Iris pigment epithelial cell (primary cell): ENCODE data around the gene COX20.

Experiments
- DNase-seq: peaks from one replicate; pipeline ENCODE4 v3.0.0-alpha.2; 2011; ENCODE audit warnings: low read depth

COX20 gene

DNA sequence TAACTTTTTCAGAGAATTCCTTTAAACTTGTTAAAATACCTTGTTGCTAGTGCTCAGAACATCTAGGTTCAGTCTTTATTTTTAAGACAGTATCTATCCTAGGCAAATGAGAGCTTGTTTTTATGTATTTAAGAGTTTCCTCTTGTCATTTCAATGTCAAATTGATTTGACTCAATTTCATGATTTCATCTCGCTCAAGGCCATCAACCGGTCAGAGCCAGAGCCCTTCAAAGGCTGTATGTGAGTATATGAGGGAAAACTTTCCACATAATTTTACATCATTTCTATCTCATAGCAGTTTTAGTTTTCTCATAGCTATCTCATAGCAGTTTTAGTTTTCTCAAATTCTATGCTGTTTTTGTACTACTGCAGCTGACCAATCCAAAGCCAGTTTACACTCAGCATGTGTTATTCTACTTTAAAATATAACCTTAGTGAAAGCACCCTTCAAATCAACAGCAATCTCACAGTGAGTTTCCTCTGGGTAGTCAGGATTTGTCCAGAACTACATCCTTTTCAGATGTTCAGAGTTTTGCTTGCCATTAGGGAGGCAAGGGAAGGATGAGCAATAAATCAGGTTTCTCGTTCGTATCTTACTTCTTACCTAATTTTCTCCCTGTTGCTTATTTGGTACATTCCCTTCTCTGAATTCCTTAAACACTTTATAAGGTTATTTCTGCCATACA, 16.2 kb downstream of the COX20 start:
- DNase-seq = no peak

DNA sequence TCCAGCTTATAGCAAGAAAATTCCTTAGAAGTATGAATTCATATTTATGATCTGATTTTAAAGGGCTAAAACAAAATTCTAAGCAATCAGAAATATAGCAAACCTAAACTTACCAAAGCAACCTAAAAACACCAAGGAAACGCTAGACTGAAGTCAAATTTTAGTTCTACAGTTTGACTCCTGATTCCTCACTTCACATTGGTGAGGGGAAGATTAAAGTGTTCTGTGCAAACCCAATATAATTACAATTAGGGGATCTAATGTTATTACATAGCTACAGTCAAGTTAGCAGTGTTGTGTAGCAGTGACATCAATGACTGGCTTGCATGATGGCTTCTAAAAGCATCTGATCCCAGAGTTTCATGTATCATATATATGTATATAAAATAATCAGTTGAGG, 17.2 kb downstream of the COX20 start:
- no peak for DNase-seq

DNA sequence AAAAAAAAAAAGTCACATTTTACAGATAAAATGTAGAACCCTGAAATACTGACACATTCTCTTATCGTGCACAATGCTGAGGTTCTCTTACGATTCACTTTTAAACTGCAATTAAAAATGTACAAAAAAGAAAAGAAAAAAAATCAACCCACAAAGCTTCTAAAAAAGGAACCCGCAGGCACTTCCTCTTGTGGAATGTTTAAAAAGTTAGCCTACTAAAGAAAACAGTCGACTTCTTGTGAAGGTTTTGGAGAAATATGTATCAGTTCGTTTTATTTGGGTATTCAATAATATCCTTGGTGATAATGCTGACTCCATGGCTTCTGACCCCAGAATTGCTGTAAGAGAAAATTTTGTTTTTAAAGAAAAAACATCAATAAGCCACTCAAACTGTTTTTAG, 18.7 kb downstream of the COX20 start:
- no peak for DNase-seq

DNA sequence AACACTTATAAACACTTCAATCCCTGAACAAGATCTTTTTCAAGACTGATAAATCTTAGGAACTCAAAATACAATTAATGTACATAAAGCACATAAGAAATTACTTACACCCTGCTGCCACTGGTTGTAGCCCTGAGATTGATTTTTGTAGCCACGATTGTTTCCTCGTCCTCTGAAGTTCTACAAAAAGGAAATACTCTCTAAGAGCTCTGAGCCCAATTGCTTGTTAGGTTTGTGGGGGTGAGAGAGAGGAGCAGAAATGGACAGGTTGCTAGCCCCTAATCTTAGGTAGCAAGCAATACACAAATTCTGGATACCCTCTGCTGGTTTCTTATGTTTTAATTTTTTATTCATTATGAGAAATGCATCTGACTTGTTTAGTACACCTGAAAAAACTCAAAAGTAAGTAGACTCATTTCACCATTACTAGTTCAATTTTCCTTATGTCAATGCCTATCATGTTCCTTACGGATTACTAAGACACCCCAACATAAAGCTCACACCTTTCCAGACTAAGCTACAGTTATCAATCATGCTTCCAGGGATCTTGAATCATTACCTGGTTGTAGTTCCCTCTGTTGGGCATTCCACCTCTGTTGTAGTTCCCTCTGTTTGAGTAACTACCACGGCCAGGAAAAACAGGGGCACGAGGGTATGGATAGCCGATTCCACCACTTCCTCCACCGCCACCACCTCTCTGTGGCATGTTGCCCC, 19.6 kb downstream of the COX20 start:
- DNase-seq = no peak

DNA sequence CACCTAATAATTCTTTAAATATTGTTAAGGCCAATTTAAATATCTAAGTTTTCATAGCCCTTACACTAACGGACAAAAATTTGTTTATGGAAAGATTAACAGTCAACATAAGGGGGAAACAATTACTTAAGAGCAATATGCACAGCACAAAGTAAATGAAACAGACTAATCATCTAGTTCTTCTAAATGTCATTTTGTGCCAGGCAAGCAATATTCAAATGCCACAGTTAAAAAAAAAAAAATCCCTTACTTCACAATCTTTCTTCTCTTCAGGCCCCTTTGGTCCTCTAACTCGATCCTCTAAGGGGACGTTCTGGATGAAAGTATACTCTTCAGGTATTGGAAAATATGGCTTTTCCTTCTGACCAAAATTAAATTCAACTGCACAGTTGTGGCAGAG, 22.3 kb downstream of the COX20 start:
- DNase-seq = no peak

DNA sequence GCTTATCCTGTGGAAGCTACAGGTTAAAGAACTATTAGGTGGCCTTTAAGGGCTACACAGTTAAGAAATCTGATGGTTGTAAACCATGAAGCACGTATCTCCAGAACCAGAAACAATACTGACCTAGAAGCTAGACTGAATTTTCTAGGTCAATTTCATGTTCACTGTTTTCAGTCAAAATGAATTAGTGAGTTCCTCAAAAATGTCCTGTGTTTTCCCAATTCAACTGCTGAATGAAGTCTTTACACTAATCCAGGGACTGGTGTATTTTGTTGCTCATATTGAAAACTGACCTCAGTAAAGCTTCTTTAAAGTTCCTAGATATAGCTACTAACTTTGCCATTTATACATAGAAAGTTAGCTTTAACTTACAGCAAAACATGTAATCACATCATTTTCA, 22.9 kb downstream of the COX20 start:
- DNase-seq = no peak

DNA sequence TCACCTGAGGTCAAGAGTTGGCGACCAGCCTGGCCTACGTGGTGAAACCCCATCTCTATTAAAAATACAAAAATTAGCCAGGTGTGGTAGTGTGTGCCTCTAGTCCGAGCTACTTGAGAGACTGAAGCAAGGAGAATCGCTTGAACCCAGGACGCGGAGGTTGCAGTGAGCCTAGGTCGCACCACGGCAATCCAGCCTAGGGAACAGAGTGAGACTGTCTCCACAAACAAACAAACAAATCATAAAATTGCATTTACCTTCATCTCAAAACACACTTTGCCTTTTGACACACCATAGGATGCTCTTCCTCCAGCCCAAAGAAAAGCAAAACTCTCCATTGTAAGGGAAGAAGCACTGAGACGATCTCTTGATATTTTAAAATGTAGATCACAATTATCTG, 24.6 kb downstream of the COX20 start:
- DNase-seq = no peak

DNA sequence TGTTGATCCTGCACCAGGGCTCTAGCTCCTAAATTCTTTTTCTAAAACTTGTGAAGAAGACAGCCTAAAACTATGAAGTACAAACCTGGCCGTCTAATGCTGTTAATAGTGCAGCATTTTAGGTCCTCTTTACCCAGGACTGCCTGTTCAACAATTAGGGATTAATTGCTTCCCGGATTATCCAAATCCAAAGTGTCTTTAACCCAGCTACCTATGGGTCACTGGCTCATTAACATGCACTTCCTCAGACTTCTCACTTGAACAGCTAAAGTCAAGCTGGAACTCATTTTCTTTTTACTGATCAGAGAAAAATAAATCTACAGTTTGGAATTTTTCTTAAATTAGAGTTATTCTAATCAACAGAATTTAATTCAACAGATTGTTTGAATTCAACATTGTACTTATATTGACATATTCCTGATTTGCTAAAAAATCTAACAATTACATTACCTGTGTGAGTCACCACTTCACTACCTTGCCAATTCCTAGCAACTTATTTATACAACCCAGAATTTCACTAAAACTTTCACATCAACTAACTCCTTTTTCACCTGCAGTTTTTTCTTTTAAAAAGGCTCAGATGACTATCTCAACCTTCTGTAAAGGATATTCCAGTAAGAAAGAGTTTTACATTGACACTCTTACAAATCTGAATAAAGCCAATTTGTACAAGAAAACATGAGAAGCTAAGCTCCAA, 25.6 kb downstream of the COX20 start:
- no peak for DNase-seq

DNA sequence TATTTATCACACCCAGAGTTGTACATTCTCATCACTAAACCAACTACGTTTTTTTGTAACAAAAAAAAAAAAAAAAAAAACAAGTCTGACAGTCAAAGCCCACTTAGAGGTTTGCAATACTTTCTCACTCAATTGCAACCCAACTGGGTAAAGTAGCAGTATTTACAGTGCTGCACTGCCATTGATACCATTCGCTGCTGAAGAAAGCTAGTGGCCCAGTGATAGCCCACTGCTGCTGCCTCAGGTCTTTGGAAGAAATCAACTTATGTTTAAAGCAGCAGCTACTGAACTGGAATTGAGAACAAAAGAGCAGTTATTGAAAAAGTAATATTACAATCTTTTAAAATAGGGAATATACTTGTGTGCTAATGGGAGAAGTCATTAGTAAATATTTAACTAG, 26.2 kb downstream of the COX20 start:
- peak; percentile 17 for DNase-seq

DNA sequence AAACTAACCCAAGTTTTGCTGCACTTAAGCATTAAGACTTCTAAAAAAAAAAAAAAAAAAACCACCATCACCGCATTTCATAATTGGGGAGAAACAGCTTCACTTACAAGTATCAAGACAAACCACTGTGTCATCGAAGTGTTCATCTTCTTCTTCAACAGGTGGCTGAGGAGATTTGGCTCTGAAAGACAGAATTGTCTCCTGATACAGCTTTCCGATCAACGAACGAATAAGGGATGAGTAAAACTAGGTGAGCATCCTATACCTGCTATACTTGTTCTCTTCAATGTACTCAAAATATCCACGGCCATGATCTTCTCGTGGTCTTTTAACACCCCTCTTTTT, 26.9 kb downstream of the COX20 start:
- DNase-seq = peak; percentile 11

DNA sequence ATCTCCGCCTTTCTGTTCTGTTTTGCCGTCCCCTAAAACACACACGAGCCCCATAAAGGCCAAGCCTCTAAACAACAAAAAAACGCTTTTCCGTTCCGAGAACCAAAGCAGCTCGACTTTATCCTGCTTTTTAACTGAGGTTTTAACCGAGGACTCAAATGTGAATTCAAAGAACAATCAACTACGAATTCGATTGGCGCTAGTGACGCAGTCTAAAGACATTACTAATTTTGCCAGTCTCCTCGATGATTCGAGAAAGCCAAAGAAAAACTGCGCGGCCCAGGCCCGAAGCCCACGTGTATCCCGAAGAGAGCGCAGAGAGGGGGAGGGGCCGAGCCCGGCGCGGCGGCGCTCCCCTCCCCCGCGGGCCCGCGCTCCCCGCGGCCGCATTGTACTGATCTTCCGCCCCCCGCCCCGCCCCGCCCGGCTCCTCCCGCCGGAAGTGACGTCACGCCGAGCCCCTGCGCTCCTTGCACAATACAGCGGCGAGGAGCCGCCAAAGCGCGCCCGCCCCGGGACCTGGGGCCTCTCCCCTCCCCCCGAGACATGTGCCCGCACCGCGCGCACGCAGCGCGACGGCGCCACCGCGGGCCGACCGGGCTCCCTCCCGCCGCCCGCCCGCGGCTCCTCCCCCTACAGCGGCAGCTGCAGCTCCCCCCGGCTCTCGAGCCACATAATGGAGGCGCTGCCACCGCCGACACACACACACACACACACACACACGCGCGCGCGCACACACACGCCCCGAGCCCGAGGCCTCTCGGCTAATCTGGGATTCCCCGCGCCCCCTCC, 27.4 kb downstream of the COX20 start:
- peak; percentile 91 for DNase-seq

DNA sequence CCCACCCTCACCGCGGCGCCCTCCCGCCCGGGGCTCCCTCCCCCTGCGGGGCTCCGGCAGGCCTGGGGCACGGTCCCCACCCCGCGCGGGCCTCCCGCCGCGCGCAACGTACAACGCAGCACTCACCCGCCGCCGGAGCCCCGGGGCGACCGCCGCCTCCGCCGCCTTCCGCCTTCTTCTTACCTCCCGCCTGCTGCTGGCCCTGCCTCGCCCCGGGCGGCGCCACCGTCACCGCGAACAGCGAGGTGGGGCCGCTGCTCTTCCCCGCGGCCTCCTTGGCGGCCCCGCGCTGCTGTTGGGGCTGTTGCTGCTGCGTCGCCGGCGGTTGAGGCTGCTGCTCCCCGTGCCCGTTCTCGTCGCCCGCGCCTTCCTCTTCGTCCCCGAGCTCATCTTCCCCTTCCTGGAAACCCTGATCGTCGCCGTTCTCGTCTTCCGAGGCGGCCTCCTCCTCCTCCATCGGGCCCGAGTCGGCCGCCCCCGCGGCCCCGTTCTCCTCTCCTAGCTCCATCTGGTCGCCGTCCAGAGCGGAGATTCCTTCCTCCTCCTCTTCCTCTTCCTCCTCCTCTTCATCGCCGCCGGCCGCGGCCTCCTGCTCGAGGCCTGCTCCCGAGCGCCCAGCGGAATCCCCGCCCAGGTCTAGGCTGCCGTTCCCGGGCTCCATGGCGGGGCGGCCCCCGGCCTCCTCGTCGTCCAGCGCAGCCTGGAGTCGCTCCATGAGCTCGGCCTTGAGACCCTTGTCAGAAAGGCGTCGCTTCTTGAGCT, 28.2 kb downstream of the COX20 start:
- DNase-seq = no peak

DNA sequence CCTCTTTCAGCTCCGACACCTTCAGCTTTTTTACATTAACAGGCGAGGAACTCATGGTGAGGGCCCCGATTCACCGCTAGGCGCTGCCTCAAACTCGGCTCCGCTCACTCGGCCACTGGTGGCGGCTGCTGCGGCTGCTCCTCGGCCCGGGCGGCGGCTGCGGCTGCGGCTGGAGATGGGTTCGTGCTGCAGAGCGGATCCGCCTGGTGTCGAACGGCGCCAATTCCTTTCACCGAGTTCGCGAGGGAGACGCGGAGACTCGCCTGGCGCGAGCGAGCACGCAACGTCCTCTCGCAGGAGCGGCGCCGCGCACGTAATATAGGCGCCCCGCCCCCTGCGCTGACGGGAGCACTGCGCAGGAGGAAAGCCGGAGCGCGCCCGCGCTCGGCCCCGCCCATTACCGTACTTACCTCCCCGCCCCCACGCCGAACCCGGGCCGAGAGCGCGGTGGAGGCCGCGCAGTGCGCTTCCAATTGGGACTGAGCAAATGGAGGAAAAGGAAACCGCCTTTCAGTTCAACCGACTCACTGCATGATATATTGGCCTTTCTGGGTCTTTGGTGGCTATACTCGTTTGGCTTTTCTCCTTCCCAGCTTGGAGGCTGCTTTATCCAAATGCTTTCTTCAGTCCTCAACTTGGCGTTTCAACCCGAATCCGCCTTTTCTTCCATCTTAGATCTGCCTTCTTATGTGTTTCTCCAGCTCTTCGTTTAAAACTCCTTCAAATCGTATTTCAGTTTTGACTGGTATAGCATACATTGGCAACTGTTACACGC, 29.0 kb downstream of the COX20 start, which contains the start of gene HNRNPU:
TSS of gene HNRNPU (minus strand) at position 291 of the 775 bp plus-strand sequence. CDS start at position 55, 236 bp downstream.
- DNase-seq = peak; percentile 97

DNA sequence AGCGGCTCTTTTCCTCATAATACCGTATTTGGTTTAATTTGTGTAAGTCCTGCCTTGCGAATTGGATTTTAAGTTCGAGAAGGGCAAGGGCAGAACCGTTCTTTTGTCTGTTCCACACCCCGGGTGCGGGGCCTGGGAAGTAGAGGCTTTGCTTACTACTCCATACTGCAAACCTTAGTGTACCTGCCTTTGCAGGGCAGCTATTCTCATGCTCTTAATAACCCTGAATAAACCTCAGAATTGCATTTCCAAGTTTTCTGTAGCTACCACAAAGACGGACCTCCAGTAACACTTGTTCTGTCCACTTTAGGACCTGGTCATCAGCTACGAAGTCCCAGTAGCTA, 29.5 kb downstream of the COX20 start:
- DNase-seq = no peak

DNA sequence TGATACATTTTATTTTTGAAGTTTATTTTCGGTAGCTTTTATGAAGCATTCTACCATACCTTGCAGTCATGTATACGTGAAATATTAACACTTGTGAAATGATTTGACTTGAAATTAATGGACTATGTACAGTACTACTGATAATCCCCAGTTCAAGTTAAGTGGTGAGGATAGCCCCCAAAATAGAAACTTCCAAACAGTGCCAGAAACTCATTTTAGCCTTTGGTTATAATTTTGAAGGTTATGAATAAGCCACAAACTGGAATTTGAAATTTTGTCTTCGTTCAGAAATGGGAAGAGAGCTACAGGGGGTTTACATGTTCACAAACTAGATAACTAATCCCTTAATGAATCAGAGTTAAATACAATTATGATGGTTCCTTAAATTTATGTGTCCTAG, 30.4 kb downstream of the COX20 start:
- no peak for DNase-seq

DNA sequence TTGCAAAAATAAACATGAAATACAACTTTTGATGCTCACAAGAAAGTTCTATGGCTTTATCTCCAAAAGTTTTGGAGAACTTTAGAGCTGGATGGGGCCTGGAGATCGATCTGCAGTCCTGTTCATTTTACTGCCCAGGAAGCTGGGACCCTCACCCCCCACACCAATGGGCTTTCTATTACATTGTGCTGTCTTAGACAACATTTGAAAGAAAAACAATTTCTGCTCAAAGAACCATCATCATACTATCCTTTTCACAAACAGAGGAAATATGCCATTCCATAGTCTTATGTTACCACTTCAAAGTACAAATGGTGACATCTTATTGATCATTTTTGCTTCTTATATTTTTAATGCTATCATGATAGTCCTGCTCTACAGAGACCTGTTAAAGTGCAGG, 30.9 kb downstream of the COX20 start:
- DNase-seq = no peak

DNA sequence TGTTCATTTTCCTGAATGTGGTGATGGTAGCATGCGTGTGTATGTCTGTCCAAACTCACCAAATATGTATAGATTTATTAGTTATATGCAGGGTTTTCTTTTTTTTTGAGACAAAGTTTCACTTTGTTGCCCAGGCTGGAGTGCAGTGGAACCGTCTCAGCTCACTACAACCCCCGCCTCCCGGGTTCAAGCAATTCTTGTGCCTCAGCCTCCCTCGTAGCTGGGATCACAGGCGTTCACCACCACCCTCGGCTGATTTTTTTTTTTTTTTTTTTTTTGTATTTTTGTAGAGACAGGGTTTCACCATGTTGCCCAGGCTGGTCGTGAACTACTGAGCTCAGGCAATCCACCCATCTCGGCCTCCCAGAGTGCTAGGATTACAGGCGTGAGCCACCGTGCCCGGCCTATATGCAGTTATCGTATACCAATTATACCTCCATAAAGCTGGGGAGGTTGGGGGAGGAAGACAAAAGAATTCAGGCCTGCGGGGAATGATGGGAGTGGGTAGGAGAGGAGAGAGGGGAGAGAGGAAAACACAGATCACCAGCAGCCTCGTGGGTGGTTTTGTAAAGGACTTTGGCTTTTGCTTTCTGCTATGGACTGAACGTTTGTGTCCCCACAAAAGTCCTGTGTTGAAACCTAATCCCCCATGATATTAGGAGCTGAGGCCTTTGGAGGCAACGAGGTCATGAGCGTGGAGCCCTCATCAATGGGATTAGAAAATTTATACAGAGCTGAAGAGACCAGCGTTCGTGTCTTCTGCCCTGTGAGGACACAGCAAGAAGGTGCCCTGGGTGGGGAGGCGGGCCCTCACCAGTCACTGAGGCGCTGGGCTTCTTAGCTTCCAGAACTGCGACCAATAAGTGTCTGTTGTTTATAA, 33.3 kb downstream of the COX20 start:
- DNase-seq = no peak

DNA sequence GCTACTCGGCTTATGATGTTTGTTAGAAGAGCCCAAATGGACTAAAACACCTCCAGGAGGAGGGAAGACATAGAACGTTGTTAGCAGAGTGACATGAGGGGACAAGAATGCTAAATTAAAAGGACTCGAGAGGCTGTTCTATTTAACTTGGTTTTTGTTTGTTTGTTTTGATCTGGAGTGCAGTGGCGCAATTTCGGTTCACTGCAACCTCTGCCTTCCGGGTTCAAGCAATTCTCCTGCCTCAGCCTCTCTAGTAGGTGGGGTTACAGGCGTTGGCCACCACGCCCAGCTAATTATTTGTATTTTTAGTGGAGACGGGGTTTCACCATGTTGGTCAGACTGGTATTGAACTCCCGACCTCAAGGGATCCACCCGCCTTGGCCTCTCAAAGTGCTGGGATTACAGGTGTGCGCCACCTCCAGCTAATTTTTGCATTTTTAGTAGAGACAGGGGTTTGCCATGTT, 33.9 kb downstream of the COX20 start:
- no peak for DNase-seq

DNA sequence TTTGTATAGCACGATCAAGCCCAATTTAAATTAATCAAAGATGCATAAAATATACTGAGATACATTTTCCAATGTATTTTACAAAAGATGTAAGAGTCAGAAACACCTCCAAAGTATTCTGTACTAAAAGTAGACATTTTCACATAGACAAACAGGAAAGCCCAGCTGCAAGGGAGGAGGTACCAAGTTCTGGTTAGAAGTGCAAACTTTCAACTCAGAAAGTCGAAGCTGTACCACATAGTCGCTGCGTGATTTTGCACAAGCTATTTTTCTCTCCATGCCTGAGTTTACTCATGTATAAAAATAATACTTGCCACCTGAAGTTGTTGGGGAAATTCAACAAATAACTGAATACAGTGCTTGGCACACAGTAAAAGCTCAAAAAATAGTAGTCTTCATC, 34.5 kb downstream of the COX20 start:
- no peak for DNase-seq
